PC-9 (cell line): Measurements from ENCODE around the gene LSR.

ENCODE experiments used
- CTCF ChIP-seq: fragments of 200-600 bp; sonication (generic); conservative IDR thresholded peaks from 2 replicates; pipeline ENCODE4 v1.6.1; 2017; ENCODE audit warnings: mixed run types, antibody characterized with exemption, mild to moderate bottlenecking, moderate library complexity
- EZH2 ChIP-seq: fragments of 200-600 bp; sonication (generic); IDR thresholded peaks from 2 replicates; pipeline ENCODE4 v1.8.0; 2017; ENCODE audit warnings: antibody characterized with exemption, low read depth

DNA sequence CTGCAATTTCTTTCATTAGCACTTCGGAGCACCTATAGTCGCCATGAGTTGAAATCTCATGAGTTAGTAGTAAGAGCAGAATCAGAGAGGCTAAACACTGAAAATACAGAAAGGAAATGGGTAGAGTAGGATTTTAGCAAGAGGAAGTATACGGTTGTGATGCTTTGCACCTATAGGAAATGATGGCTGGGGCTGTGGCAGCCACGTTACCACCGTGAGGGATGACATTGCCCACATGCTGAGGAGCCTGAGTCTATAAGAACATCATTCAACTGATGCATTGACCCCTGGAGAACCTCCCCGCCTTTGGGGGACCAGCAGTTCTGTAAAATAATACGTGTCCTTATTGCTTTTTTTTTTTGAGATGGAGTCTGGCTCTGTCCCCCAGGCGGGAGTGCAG is 40.7 kb upstream of the LSR start:
- TF ChIP-seq CTCF, result no peak
- no peak for TF ChIP-seq EZH2
